ENCODE data around the gene FIBIN.

Gene FIBIN

DNA sequence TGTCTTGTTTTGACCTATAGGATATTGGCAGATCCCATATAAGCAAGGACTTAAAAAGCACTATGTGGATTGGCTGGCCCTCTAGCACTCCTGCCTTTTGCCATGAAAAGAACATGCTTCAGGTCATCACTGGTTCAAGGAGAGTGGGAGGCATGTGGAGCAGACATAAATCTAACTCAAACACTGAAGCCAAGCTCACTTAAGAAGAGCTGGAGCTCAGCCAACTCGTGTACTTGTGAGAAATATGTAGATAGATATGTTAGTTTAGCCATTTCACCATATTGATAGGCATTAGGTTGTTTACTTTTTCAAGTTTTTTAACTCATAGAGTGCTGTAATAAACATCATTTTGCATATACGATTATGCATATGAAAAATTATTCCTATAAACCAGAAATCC, 26.8 kb downstream of the FIBIN start:
- DNase-seq (ENCODE audit: low read depth in 2 of 3, low spot score in 1 of 3): no peak

GRCh38 chr11:27022659-27023251, 28.8 kb downstream of the FIBIN start:
- DNase-seq (ENCODE audit: low read depth in 2 of 3, low spot score in 1 of 3): no peak

DNA sequence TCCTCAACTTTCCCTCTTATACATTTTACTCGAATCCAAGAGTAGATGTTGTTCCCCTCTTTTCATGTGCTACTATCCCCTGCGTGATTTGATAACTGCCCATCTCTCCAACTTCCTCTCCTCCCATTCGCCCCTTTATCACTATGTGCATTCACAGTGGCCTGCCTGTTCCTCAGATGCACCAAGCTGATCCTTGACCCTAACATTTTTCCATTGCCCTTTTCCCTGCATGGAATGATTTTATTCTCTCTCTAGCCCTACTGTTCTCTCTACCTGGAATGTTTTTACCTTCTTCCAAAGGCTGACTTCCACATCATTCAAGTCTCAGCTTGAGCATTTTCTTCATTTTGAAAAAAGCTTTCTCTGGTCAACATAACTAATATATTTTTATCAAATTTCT, 31.0 kb downstream of the FIBIN start:
- DNase-seq (ENCODE audit: low read depth in 2 of 3, low spot score in 1 of 3): no peak

- DNase-seq (ENCODE audit: low read depth in 2 of 3, low spot score in 1 of 3): no peak
Measured at GRCh38 chr11:27025312-27025955, 31.5 kb downstream of the FIBIN start.

DNA sequence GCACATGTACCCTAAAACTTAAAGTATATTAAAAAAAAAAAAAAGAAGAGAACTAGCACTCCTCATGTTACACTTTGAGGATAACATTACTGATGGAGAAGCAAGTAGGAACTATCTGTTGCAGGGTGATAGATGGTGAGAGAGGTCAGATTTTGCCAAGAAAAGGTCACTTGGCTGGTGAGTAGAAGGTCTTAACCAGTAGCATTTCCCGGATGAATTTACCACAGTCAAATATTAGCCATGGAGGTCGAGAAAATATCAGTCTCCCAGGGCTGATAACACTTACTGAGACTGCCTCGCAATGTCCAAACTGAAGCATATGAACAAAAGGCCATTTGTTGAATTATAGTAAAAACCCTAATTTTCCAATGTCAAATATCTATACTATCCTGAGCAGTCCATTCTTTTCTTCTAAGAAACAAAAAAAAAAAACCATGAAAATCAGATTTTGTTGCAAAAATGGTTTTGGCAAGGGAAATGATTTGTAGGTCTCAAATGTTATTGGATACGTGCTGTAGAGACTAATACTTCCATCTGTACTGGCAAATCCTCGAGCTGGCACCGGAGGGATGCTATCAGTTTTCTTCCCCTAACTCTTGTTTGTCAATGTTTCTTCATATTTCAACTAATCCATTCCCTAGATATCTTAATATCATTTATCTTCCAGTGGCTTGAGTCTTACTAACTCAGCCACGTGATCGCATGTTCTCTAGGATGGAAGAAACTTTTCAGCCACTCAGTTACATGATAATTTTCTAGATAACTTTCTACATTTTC, 32.2 kb downstream of the FIBIN start:
- no peak for DNase-seq (ENCODE audit: low read depth in 2 of 3, low spot score in 1 of 3)

DNA sequence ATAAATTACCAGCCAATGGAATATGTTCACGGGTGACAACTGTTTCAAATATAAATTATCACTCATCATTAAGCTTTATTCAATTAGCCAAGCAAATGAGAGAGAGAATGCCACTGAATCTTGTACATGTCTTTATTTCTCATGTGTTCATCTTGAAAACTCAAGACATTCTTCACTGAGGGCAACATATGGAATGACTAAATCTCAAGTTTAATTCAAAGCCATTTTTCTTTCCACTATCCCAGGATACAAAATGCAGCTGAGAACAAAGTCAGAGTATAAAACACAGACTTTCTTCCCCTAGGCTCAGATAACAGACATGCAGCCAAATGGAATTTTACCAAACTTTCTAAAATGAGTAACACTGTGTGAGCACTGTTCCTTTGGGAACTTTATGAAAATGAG, 34.7 kb downstream of the FIBIN start:
- DNase-seq (ENCODE audit: low read depth in 2 of 3, low spot score in 1 of 3): no peak

- DNase-seq (ENCODE audit: low read depth in 2 of 3, low spot score in 1 of 3): no peak
Measured at GRCh38 chr11:27029966-27030365, 36.1 kb downstream of the FIBIN start.

- DNase-seq (ENCODE audit: low read depth in 2 of 3, low spot score in 1 of 3): no peak
Measured at GRCh38 chr11:27031754-27032153, 37.8 kb downstream of the FIBIN start.

DNA sequence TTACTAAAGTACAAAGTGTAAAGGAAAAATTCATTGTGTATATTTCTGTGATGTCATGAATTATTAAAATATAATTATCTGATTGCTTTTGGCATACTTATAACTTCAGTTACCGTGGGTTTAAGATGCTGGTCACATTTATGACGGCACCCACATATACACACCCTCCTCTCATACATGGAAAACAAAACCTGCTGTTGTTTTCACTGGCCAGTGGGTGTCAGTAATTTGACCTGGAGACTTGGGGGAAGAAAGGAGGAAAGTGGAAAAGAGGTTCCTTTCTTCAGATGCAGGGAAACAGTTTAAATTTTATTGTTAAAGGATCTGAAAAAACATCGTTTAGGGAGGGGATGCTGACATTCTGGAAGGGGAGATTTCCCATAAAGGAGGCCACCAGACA, 46.0 kb downstream of the FIBIN start:
- DNase-seq (ENCODE audit: low read depth in 2 of 3, low spot score in 1 of 3): no peak

DNA sequence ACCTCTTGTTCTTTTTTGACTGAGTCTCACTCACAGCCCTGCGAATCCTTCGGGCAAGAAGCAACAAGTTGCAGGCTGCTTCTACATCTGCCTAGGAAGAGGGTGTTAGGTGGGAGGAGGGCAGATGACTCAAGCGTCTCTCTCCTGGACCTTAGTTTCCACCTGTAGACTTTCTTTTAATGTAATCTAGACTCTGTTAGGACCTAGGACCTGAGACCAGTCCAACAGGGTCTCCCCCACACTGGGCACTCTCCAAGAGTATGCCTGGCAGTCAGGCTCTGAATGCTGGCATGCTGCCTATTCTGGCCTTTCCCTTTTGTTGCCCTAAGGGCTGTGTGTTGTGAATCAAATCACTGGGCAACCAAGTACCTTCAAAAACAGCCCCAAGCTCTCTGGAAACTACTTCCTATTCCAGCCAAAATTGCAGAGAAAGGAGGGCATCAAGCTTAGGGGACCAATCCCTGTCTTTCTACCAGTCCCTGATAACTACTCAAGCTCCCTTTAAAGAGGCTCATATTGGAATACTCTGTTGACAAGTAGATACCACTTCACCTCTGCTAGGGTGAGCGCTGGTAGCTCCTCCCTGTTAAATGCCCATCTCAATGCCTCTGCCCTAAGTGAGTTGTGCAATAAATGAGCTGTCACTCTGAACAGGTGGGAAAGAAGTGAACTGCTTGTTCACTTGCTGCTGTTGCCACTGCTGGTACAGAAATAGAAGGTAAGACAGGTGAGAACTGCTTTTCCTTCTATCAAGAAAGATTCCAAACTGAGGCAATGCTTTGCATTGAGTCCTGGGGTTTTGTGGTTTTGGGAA, 46.6 kb downstream of the FIBIN start, which contains the start of gene BBOX1:
BBOX1 (plus strand) TSS at position 514 of the 814 bp plus-strand sequence. CDS start 14,616 bp downstream, outside the sequence.
- no peak for DNase-seq (ENCODE audit: low read depth in 2 of 3, low spot score in 1 of 3)

DNA sequence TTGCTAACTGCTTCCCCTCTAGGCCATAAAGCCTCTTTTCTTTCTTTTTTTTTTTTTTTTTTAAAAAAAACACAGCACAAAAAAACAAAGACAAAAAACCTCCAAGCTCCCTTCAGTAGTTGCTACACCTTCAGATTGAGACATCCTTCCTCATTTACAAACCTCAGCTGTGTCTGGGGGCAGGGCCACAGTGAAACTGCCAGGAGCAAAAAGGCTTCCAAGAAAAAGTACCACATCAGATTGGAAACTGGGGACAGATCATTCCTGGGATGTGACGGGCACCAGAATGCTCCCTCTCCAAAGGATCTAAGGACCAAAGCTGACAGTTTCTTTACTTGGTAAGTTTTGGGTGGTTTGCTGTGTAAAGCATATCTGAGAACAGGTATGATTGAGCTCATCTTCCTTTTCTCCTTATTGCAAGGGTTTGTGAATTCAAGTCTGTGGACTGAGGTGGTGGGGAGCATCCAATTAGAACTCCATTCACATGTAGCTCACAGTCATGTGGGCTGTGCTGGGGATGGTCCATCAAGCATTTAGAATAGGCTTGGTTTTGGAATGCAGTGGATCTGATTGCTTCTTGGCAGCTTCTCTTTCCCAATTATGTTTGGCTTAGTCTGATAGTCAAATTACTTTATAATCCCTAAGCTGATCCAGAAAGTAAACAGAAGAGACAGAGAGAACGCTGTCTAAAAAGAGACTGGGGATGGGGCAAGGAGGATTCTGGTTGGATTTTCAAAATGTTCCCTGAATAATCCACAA, 47.4 kb downstream of the FIBIN start:
- no peak for DNase-seq (ENCODE audit: low read depth in 2 of 3, low spot score in 1 of 3)
